G401.6 (cell line): ENCODE results near the gene BNC2.
A peak's percentile ranks its signal among the peaks of the same experiment; 100 is the strongest.
"Not testable (repeated sequence)": the region's sequence is repeated elsewhere in the genome, so short reads cannot be mapped to it uniquely, and the experiment has no call there.

Experiments
- FAIRE-seq: peaks from 2 replicates; lab custom pipeline; 2012; peaks lifted over from hg19 to GRCh38; lab: Jason Lieb, UNC

The BNC2 gene

GRCh38 chr9:16487915-16488314 is 382.6 kb downstream of the BNC2 start:
- no peak for FAIRE-seq

GRCh38 chr9:16485575-16486321 is 384.7 kb downstream of the BNC2 start:
- FAIRE-seq, result no peak

GRCh38 chr9:16485160-16485559 is 385.3 kb downstream of the BNC2 start:
- no peak for FAIRE-seq

DNA sequence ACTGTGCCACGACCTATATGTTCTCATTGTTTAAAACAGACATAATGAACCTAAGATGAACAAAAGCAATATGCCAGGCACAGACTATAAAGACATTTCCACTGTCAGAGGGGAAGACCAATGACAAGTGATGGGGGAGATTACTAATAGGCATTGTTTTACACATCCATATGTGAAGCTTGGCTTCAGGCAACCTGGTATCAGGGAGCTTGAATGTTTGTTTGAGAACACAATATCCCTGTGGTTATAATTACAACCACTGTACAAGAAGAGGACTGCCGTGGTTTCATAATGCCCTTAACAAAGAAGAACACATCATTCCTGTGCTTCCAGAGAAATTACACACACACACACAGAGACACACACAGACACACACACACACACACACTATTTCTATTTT is 385.7 kb downstream of the BNC2 start:
- no peak for FAIRE-seq

- FAIRE-seq, result no peak
Measured at GRCh38 chr9:16484180-16484579, 386.3 kb downstream of the BNC2 start.

- no peak for FAIRE-seq
Measured at GRCh38 chr9:16482764-16483163, 387.7 kb downstream of the BNC2 start.

GRCh38 chr9:16480584-16480983 is 389.9 kb downstream of the BNC2 start:
- FAIRE-seq, result not testable (repeated sequence)

GRCh38 chr9:16475996-16476395 is 394.5 kb downstream of the BNC2 start:
- FAIRE-seq, result no peak

- FAIRE-seq, result no peak
Measured at GRCh38 chr9:16475257-16475656, 395.2 kb downstream of the BNC2 start.

GRCh38 chr9:16469184-16469583 is 401.3 kb downstream of the BNC2 start:
- no peak for FAIRE-seq

DNA sequence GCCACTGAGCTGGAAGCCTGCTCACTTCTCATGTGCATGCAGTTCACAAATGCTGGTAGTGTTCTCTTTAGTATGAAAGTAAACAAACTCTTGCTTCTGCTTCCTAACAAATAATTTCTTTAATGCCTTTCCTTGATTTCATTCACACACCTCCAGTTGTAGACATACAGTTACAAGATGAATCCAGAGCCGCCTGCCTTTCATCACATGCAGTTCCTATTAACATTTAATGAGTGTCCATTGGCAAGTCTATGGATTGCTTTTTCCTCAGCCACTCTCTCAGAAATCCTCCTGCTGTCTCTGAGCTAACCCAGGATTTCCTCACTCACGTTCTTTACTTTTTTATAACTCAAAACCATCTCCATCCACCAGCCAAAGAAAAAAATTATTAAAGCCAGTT is 408.6 kb downstream of the BNC2 start:
- FAIRE-seq, result no peak

- no peak for FAIRE-seq
Measured at GRCh38 chr9:16461137-16461840, 409.2 kb downstream of the BNC2 start.

DNA sequence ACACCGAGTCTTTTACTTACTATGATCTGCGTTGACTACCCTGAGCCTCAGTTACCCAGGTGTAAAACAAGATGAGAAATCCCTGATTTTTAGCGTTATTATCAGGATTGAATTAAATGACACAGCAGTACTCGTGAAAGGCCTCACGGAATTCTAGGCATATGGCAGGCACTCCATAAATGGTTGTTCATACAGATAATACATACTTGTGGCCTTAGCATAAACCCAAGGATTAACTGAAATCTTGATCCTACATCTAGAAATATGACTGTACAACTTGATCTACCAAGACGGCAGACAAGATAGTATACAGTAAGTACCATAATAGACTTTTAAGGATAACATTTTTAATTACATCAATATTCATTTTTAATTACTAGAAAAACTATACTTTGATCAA is 409.8 kb downstream of the BNC2 start:
- no peak for FAIRE-seq

DNA sequence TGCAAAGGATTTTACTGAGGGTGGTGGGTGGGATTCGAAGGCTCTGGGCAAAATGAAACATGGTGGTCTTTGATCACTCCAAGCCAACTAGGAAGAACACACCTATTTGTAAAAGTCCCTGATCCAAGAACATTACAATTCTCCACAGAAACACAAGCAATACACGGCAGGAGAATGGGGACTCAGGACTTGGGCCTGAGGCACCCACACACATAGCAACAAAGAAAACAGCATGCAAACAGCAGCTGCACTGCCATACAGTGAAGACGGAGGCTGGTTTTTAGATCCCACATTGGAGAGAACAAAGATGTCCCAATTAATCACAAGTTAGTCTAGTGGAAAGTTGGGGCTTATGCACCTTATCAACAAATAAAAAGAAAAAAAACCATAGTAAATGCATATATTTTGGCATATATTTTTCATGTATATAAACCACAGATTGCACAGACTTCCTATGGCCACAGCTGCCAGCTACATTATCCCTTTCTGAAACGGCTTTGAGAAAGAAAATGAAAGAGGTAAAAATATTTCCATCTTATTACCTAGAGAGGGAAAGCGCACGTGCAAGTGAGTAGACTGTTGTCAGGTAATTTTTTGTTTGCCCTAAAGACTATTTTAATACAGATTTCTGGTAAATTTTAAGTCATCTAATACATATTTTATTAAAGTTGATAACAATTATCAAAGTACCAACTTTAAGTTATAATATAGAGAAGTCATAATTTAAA is 410.9 kb downstream of the BNC2 start:
- FAIRE-seq, result peak; percentile 62

DNA sequence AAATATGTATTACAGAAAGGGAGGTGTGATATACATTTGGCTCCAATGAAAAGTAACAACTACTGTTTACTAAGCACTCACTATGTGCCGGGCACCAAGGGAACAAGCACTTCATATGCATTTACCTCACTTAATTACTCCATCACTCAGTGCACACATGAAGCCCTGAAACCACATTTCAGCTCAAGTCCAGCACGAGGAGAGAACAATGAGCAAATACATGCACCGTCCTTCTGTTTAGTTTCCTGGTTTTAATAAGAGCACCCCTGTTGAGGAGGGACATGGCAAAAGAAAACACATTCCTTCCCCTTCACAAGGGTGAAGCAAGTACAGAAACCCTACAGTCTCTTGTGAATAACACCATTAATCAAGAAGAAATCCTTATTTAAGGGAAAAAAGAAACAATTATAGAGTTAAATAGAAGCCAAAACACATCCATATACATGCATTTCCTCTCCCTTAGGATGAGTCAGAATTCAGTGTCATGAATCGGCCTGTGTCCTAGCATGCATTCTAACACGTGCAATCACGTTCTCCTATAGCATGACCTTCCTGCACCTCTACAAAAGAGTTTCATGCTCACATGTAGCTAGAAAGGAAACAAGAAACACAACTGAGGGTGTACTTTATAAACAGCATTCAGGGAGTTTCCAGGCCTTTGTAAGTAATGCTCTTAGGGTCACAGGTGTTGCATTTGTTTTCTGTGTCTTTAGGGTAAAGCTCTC is 411.6 kb downstream of the BNC2 start:
- FAIRE-seq, result no peak

DNA sequence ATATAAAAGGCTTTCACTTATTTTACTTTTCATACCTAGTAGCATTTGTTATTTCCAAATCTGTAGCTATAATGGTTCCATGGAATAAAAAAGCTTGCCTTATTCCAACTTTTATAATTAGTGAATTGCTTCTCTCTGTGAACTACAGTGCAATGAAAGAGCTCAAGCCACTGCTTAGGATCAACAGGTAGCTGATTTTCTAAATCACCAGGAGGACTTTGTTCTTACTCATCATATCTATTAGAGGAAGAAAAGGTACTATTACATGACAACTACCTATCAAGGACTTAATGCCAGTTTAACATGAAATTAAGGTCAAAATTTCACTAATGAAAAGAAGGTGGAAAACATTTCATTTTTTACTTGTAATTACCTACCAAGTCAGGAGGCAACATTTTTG is 414.6 kb downstream of the BNC2 start:
- no peak for FAIRE-seq

GRCh38 chr9:16453390-16453789 is 417.1 kb downstream of the BNC2 start:
- FAIRE-seq, result no peak

GRCh38 chr9:16450578-16450977 is 419.9 kb downstream of the BNC2 start:
- FAIRE-seq, result no peak

DNA sequence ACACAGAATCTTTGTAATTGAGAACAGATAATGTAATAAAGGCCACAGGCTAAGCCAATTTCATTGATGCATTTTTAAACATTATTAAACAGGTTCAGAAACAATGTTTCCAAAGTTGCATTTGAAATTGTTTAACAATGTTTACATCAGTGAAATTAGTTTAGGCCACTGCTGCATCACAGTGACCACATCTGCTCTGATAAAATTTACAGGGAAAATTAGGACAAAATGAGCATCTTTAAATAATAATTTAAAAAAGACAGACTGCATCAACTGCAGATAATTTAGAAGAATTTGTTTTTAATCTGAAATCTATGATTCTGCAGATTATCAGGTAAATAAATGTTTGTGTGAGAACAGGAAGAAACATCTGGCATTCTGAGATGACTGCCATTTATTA is 420.4 kb downstream of the BNC2 start:
- no peak for FAIRE-seq

DNA sequence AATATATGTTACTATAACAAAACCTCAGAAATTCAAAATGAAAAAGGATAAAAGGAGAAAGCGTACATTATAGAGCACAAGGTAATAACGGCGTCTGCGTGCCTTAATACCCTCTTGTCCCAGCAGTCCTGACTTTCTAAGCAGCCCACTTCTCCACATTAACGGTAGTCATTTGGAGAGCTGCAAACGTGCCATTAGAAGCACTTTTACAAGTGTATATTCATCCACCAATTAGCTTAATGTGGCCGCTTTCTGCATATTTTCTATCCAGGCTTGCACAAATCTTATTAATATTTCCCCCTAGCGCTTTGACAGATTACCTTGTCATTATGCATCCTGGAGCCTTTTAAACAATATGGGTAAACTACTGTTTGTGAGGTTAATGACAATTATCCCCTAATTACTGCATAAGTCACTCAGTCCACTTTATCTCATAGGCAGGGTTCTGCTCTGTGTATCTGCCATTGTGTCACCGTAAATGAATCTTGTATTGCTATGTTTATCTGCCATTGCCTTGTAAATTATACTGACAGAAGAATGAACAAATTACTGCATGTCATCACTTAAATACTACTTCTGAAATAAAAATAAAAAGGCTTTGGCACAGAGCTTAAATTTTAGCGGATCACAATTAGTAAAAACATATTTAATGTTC is 421.3 kb downstream of the BNC2 start:
- FAIRE-seq, result no peak

DNA sequence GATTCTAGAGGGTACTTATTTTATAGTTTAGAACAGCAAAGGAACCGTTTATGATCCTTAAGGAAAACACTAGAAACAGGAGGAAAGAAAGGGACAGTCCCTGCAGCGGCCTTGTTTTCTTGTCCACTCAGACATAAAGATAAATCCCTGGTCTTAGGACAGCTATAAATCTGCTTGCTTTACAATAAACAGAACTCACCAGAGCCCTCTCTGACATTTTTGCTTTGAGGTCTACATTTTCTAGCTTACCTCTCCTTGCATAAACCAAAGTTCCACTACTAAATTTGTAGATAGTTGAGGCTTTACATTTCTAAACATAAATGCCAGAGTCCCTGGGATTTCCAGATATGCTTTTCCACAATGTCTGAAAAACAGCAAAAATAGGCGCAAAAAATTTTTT is 422.5 kb downstream of the BNC2 start:
- no peak for FAIRE-seq

DNA sequence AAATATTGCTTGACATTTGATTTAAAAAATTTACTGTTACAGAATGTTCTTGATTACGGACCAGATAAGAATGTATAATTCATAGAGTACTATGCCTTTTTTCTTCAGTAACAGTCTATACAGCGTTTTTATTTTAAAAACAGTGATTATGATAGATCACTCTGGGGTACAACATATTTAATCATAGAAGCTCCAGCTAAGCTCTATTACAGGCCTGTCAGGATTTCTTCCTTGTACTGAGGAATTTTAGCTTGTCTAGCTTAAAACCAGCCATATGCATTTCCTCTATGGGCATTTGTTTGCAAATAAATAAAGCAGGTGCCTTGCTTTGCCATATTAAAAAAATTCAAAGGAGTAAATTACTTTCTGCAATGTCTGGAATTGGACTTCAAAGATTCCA is 423.8 kb downstream of the BNC2 start:
- FAIRE-seq, result no peak
